Muscle layer of colon (tissue), 2 donors: ENCODE data around the gene APEH.

Experiments
- H3K27ac ChIP-seq: one replicate; pipeline ENCODE4 v1.7.0; 2013; ENCODE audit warnings: low read depth, mild to moderate bottlenecking, low read length, moderate library complexity
- H3K27me3 ChIP-seq, 2 donors: one replicate each; pipeline ENCODE4 v1.7.0; 2013; ENCODE audit warnings: low read length in 2 of 2, mild to moderate bottlenecking in 2 of 2; ENCODE audit not compliant: insufficient read depth in 2 of 2, control insufficient read depth in 1 of 2
- H3K36me3 ChIP-seq: one replicate; pipeline ENCODE4 v1.7.0; 2013; ENCODE audit warnings: mild to moderate bottlenecking, low read length; ENCODE audit not compliant: insufficient read depth
- H3K4me1 ChIP-seq: one replicate; pipeline ENCODE4 v1.7.0; 2013; ENCODE audit warnings: mild to moderate bottlenecking, low read length; ENCODE audit not compliant: insufficient read depth
- H3K4me3 ChIP-seq, 2 donors: one replicate each; pipeline ENCODE4 v1.7.0; 2013; ENCODE audit warnings: low read length in 2 of 2, low read depth in 1 of 2, mild to moderate bottlenecking in 1 of 2, moderate library complexity in 1 of 2
- H3K9ac ChIP-seq: one replicate; pipeline ENCODE4 v1.7.0; 2013; ENCODE audit warnings: low read length
- H3K9me3 ChIP-seq: one replicate; pipeline ENCODE4 v1.7.0; 2013; ENCODE audit warnings: mild to moderate bottlenecking, low read length
- donor health status: abdominal sarcoma.
- donor health status: Adenocarcinoma of cecum.

Gene APEH

GRCh38 chr3:49662021-49662420 lies 12.1 kb upstream of the APEH start:
- Histone ChIP-seq H3K9me3 (no peaks in the 10 kb centered on the region), H3K27ac (no peak overlapping the region), H3K4me1 (no peaks in the 10 kb centered on the region), H3K36me3 (no peaks in the 10 kb centered on the region), H3K9ac (no peak overlapping the region), H3K27me3 (peaks cover 0 to 24% of the 10 kb centered on the region in 2 donors), H3K4me3 (no peak overlapping the region)

GRCh38 chr3:49662720-49663413 lies 11.3 kb upstream of the APEH start:
- Histone ChIP-seq H3K36me3 (no peaks in the 10 kb centered on the region), H3K9me3 (no peaks in the 10 kb centered on the region), H3K4me1 (no peaks in the 10 kb centered on the region), H3K27ac (no peak overlapping the region), H3K27me3 (peaks cover 0 to 29% of the 10 kb centered on the region in 2 donors), H3K4me3 (no peak overlapping the region), H3K9ac (no peak overlapping the region)

DNA sequence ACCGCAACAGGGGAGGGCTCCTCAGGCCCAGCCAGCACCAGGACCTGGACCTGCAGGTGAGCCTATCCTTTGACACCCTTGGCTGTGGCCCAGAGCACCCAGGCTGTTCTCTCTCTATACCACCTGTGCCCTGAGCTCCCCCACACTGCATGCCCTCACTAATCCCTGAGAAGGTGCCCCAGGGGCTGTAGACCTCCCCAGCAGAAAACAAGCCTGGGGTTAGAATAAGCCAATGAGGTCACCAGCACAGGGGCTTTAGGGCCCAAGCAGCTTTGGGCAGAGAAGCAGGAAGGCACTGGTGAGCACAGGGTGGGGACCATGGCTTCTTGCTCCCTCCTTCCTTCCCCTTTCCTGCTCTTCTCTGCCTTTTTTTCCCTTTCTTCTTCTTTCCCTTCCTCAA lies 10.3 kb upstream of the APEH start:
- Histone ChIP-seq H3K27ac (no peak overlapping the region), H3K27me3 (peaks cover 0 to 36% of the 10 kb centered on the region in 2 donors), H3K4me3 (no peak overlapping the region), H3K4me1 (no peaks in the 10 kb centered on the region), H3K9ac (no peak overlapping the region), H3K36me3 (no peaks in the 10 kb centered on the region), H3K9me3 (no peaks in the 10 kb centered on the region)

DNA sequence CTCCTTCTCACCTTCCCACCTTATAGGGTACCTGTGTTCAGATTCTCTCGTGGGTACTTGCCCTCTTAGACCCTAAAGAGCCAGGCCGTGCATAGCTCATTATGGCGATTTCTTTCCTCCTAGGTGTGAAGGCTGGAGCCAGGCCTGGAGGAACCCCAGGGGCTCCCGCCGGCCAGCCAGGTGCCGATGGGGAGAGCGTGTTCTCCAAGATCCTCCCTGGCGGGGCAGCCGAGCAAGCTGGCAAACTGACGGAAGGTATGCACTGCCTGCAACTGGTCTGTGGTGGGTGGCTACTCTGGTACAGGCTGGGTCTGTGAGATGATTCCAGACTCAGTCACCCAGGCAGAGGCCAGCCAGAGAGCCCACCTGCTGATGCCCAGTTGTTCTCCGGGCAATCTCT lies 9.9 kb upstream of the APEH start:
- Histone ChIP-seq H3K27me3 (peaks cover 0 to 36% of the 10 kb centered on the region in 2 donors), H3K27ac (no peak overlapping the region), H3K9ac (no peak overlapping the region), H3K4me3 (no peak overlapping the region), H3K9me3 (no peaks in the 10 kb centered on the region), H3K4me1 (no peaks in the 10 kb centered on the region), H3K36me3 (no peaks in the 10 kb centered on the region)

- Histone ChIP-seq H3K27me3 (peaks cover 0 to 36% of the 10 kb centered on the region in 2 donors), H3K4me3 (no peak overlapping the region)
Observed at GRCh38 chr3:49665822-49666519, 8.2 kb upstream of the APEH start.

DNA sequence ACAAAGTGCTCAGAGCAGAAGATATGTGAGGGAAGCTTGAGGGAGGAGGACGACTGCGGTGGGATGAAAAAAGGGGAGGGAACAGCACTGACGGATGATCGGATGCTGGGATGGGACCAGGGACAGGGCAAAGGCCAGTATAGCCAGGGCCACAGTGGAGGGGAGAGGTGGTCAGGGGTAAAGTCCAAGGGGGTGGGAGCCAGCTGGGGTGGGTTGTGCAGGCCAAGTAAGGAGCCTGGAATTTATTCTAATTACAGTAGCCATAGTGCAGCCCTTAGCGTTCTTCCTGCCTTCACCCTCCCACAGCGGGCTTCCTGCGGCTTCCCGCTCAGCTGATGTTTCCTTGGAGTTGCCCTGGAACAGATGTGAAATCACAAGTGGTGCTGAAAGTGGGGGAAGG lies 7.6 kb upstream of the APEH start:
- no peak overlapping the region for H3K4me3 ChIP-seq
- no peak overlapping the region for H3K27ac ChIP-seq

More at GRCh38 chr3:49665822-49666519, 8.2 kb upstream of the APEH start:
- no peaks in the 10 kb centered on the region for H3K4me1 ChIP-seq
- no peak overlapping the region for H3K27ac ChIP-seq
- H3K9ac ChIP-seq, result no peak overlapping the region
- no peaks in the 10 kb centered on the region for H3K9me3 ChIP-seq
- H3K36me3 ChIP-seq, result no peaks in the 10 kb centered on the region

DNA sequence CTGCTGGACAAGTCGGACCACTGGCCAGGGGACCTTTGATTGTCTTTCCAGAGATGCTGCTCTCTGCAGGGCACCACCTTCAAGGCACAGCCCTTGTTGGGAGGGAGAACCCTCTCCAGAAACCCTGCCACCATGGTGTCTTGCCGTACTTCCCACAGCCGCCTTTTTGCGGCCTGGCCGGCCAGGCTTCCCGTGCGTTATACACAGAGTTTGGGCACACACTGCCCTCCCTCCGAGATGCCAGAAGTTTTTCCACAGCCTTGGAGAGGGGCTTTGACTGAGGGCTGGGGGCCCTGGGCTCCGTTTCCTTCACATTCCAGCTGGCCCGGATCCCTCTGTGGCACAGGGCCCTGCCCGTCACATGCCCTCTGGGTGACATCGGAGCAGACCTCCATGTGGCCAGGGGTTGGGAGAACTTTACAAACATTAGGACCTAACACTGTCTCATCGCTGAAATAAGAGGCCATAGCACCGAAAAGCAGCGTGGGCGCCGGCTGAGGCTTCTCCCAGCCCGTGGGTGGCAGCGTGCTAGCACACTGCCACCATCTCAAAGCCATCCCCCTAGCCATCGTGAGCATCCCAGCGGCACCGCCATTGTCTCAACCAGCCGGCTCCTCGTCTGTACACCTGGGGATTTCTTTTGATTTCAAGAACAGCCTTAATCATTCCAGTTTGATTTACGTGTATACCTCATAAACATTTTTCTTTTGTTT lies 6.3 kb upstream of the APEH start:
- no peak overlapping the region for H3K9ac ChIP-seq
- H3K36me3 ChIP-seq, result no peaks in the 10 kb centered on the region
- no peak overlapping the region for H3K27ac ChIP-seq
- H3K4me1 ChIP-seq, result no peaks in the 10 kb centered on the region
- peaks cover 0 to 36% of the 10 kb centered on the region in 2 donors for H3K27me3 ChIP-seq
- H3K4me3 ChIP-seq, result no peak overlapping the region
- H3K9me3 ChIP-seq, result no peaks in the 10 kb centered on the region

More for the DNA sequence above, 7.6 kb upstream of the APEH start:
- no peaks in the 10 kb centered on the region for H3K4me1 ChIP-seq
- no peaks in the 10 kb centered on the region for H3K36me3 ChIP-seq
- no peaks in the 10 kb centered on the region for H3K9me3 ChIP-seq
- peaks cover 0 to 36% of the 10 kb centered on the region in 2 donors for H3K27me3 ChIP-seq
- no peak overlapping the region for H3K9ac ChIP-seq

DNA sequence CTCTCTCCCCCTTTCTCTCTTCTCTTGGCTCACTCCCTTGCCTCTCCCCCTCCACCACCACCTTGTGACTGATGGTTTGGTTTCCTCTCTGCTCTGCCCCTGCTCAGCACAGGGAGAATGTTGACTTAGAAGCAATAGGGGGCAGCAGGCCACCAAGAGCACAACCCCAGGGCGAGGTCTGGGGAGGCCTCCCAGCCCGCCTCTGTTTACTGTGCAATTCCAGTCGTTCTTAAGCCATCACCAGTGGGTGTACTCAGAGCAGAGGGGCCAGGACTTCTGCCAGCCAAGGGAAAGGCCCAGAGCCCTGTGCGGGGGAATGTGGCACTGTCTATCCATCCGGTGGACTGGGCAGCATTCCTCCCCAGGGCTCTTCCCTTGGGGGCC lies 5.7 kb upstream of the APEH start:
- Histone ChIP-seq H3K9ac (no peak overlapping the region), H3K4me1 (peaks cover 3% of the 10 kb centered on the region)

GRCh38 chr3:49668861-49669260 lies 5.3 kb upstream of the APEH start:
- Histone ChIP-seq H3K4me1 (peaks cover 4% of the 10 kb centered on the region), H3K9ac (no peak overlapping the region), H3K4me3 (no peak overlapping the region), H3K27ac (no peak overlapping the region), H3K9me3 (no peaks in the 10 kb centered on the region), H3K36me3 (no peaks in the 10 kb centered on the region), H3K27me3 (peaks cover 0 to 28% of the 10 kb centered on the region in 2 donors)

More for the DNA sequence above, 5.7 kb upstream of the APEH start:
- peaks cover 0 to 31% of the 10 kb centered on the region in 2 donors for H3K27me3 ChIP-seq
- H3K4me3 ChIP-seq, result no peak overlapping the region
- H3K9me3 ChIP-seq, result no peaks in the 10 kb centered on the region
- no peak overlapping the region for H3K27ac ChIP-seq
- H3K36me3 ChIP-seq, result no peaks in the 10 kb centered on the region

DNA sequence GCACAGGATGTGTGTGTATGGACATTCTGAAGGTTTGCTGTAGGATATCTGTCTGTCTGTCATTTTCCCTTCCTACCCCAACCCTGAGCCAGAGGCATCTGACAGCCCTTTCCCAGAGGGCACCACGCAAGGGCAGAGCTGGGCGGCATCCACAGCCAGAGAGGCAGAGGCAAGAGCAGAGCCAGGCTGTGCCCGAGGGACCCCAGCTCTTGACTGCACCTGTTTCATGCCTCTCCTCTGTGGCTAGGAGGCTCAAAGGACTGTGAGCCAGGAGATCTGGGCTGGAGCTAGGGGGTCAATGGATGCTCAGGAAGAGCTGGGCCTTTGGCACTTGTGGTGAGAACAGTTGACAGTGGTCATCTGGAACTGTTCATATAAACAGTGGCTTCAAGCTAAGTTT lies 4.8 kb upstream of the APEH start:
- H3K27me3 ChIP-seq, result peaks cover 0 to 28% of the 10 kb centered on the region in 2 donors
- no peaks in the 10 kb centered on the region for H3K36me3 ChIP-seq
- H3K4me3 ChIP-seq, result no peak overlapping the region
- H3K27ac ChIP-seq, result no peak overlapping the region
- H3K9me3 ChIP-seq, result no peaks in the 10 kb centered on the region
- no peak overlapping the region for H3K9ac ChIP-seq
- peaks cover 4% of the 10 kb centered on the region for H3K4me1 ChIP-seq

- H3K36me3 ChIP-seq, result no peaks in the 10 kb centered on the region
- H3K4me3 ChIP-seq, result no peak overlapping the region
- H3K27ac ChIP-seq, result no peak overlapping the region
- H3K4me1 ChIP-seq, result peaks cover 12% of the 10 kb centered on the region
- no peak overlapping the region for H3K9ac ChIP-seq
- H3K9me3 ChIP-seq, result no peaks in the 10 kb centered on the region
- peaks cover 0 to 16% of the 10 kb centered on the region in 2 donors for H3K27me3 ChIP-seq
Observed at GRCh38 chr3:49670940-49671290, 3.2 kb upstream of the APEH start.
